Measurements from ENCODE around the gene MUS81. TPM values are rescaled to one million over a fixed set of nuclear protein-coding genes. Genes with fewer than 3 reads are reported as not detected.

Gene MUS81
- total and polyA plus RNA-seq, 2 of the 13 experiments (the other 11 are each of a cell fraction or from before 2014, with no cell fraction given), result 25.6 to 30.2 TPM

DNA sequence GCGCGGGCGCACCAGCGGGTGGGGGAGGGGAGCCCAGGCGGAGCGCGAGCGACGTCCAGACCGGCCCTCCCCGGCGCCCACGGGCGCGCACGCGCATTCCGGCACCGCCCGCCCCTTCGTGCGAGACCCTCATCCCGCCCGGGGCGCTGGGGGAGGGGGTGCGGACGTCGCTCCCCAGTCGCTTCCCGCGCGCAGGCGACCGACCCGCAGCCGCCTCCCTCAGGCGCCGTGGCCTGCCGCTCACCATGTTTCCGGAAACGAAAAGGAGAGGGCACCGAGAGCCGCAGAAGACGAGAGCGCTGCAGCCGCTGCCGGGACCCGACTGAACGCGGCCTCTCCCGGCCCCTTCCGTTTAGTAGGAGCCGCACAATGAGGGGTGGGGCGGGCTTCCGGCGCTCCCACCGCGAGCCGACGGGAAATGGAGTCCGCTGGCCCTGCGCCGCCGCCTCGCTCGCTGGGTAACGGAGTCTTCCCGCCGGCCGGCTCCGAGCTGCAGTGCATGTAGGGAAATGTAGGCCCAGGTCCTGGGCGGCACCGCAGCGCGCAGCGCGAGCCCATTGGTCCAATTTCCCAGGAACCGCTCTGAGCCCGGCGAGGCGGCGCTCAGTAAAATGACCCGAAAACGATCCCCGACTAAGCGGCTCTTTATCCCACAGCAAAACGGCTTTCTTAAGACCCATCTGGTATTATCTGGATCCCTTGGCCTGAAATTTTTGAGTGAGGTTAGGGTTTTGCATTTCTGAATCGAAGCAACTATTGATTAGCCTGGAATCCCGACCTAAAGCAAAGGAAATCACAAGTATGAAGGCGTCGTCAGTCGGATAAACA is 2.2 kb upstream of the MUS81 start, which contains the start of gene CFL1 (continued):
- TF ChIP-seq ZBTB1 (CRISPR knock-in tag; IDR thresholded peaks at IDR 0.05; ENCODE audit: borderline replicate concordance), result no peak
- no peak for TF ChIP-seq ZNF44 (CRISPR knock-in tag; IDR thresholded peaks at IDR 0.05)
- TF ChIP-seq, protein P1, sequence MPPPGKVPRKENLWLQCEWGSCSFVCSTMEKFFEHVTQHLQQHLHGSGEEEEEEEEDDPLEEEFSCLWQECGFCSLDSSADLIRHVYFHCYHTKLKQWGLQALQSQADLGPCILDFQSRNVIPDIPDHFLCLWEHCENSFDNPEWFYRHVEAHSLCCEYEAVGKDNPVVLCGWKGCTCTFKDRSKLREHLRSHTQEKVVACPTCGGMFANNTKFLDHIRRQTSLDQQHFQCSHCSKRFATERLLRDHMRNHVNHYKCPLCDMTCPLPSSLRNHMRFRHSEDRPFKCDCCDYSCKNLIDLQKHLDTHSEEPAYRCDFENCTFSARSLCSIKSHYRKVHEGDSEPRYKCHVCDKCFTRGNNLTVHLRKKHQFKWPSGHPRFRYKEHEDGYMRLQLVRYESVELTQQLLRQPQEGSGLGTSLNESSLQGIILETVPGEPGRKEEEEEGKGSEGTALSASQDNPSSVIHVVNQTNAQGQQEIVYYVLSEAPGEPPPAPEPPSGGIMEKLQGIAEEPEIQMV (CRISPR knock-in tag; IDR thresholded peaks at IDR 0.05; ENCODE audit: low read depth), result no peak; the same call in 1 of the 2 replicates
- TF ChIP-seq, protein P2, sequence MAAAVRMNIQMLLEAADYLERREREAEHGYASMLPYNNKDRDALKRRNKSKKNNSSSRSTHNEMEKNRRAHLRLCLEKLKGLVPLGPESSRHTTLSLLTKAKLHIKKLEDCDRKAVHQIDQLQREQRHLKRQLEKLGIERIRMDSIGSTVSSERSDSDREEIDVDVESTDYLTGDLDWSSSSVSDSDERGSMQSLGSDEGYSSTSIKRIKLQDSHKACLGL (CRISPR knock-in tag; IDR thresholded peaks at IDR 0.05), result peak; percentile 80
- no peak for TF ChIP-seq ZNF644 (CRISPR knock-in tag; IDR thresholded peaks at IDR 0.05; ENCODE audit: low read depth)
- TF ChIP-seq IKZF4 (CRISPR knock-in tag; IDR thresholded peaks at IDR 0.05; ENCODE audit: borderline replicate concordance, low read depth, not compliant biosample characterization), result peak; percentile 84
- TF ChIP-seq, protein P3, sequence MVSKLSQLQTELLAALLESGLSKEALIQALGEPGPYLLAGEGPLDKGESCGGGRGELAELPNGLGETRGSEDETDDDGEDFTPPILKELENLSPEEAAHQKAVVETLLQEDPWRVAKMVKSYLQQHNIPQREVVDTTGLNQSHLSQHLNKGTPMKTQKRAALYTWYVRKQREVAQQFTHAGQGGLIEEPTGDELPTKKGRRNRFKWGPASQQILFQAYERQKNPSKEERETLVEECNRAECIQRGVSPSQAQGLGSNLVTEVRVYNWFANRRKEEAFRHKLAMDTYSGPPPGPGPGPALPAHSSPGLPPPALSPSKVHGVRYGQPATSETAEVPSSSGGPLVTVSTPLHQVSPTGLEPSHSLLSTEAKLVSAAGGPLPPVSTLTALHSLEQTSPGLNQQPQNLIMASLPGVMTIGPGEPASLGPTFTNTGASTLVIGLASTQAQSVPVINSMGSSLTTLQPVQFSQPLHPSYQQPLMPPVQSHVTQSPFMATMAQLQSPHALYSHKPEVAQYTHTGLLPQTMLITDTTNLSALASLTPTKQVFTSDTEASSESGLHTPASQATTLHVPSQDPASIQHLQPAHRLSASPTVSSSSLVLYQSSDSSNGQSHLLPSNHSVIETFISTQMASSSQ (IDR thresholded peaks at IDR 0.05; ENCODE audit: low read depth), result no peak
- TF ChIP-seq, protein P3 (CRISPR knock-in tag; IDR thresholded peaks at IDR 0.05; ENCODE audit: borderline replicate concordance), result peak; percentile 82; the same call in 1 of the 2 replicates
- no peak for TF ChIP-seq CHCHD3 (CRISPR knock-in tag; IDR thresholded peaks at IDR 0.05)
- no peak for TF ChIP-seq ZNF496 (CRISPR knock-in tag; IDR thresholded peaks at IDR 0.05; ENCODE audit: insufficient replicate concordance)
- peak; percentile 92 for TF ChIP-seq KAT8 (CRISPR knock-in tag; IDR thresholded peaks at IDR 0.05)
- 0 out of 2 replicates have a peak, but pooled peaks have one; percentile 14 for TF ChIP-seq TGIF2 (CRISPR knock-in tag; IDR thresholded peaks at IDR 0.05)
- no peak; the same call in 1 of the 2 replicates for TF ChIP-seq SAFB2 (CRISPR knock-in tag; IDR thresholded peaks at IDR 0.05; ENCODE audit: borderline replicate concordance, low read depth)
- TF ChIP-seq SRY (CRISPR knock-in tag; IDR thresholded peaks at IDR 0.05), result peak; percentile 87
- peak; percentile 64; the same call in 1 of the 2 replicates for TF ChIP-seq ZNF546 (CRISPR knock-in tag; conservative IDR thresholded peaks at IDR 0.05)
- TF ChIP-seq MBNL3 (CRISPR knock-in tag; conservative IDR thresholded peaks at IDR 0.05), result no peak
- TF ChIP-seq, protein P4, sequence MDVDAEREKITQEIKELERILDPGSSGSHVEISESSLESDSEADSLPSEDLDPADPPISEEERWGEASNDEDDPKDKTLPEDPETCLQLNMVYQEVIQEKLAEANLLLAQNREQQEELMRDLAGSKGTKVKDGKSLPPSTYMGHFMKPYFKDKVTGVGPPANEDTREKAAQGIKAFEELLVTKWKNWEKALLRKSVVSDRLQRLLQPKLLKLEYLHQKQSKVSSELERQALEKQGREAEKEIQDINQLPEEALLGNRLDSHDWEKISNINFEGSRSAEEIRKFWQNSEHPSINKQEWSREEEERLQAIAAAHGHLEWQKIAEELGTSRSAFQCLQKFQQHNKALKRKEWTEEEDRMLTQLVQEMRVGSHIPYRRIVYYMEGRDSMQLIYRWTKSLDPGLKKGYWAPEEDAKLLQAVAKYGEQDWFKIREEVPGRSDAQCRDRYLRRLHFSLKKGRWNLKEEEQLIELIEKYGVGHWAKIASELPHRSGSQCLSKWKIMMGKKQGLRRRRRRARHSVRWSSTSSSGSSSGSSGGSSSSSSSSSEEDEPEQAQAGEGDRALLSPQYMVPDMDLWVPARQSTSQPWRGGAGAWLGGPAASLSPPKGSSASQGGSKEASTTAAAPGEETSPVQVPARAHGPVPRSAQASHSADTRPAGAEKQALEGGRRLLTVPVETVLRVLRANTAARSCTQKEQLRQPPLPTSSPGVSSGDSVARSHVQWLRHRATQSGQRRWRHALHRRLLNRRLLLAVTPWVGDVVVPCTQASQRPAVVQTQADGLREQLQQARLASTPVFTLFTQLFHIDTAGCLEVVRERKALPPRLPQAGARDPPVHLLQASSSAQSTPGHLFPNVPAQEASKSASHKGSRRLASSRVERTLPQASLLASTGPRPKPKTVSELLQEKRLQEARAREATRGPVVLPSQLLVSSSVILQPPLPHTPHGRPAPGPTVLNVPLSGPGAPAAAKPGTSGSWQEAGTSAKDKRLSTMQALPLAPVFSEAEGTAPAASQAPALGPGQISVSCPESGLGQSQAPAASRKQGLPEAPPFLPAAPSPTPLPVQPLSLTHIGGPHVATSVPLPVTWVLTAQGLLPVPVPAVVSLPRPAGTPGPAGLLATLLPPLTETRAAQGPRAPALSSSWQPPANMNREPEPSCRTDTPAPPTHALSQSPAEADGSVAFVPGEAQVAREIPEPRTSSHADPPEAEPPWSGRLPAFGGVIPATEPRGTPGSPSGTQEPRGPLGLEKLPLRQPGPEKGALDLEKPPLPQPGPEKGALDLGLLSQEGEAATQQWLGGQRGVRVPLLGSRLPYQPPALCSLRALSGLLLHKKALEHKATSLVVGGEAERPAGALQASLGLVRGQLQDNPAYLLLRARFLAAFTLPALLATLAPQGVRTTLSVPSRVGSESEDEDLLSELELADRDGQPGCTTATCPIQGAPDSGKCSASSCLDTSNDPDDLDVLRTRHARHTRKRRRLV (CRISPR knock-in tag; IDR thresholded peaks at IDR 0.05), result peak; percentile 69

Data from HepG2 (cell line).